ENCODE measurements around the gene CACNA1B. TPM values are rescaled to one million over a fixed set of nuclear protein-coding genes. Genes with fewer than 3 reads are reported as not detected.
"Not testable (repeated sequence)": the region's sequence is repeated elsewhere in the genome, so short reads cannot be mapped to it uniquely, and the experiment has no call there.

CACNA1B gene
- total RNA-seq, 1 donor from 2014 or later: under 0.01 TPM

- not testable (repeated sequence) for H3K9me3 ChIP-seq (ENCODE audit: control insufficient read depth in 3 of 3, low read length in 3 of 3); H3K27ac ChIP-seq (ENCODE audit: low read depth, low read length); H3K4me3 ChIP-seq (ENCODE audit: low read length in 3 of 3); H3K9ac ChIP-seq (ENCODE audit: low read depth in 1 of 3, low read length in 3 of 3); H3K4me1 ChIP-seq (ENCODE audit: control insufficient read depth in 3 of 3, insufficient read depth in 3 of 3, low read length in 3 of 3); H3K36me3 ChIP-seq (ENCODE audit: control insufficient read depth in 3 of 3, insufficient read depth in 3 of 3, low read length in 3 of 3)
- peaks cover 2 to 19% (median 15%) of the 10 kb centered on the region in 3 donors for H3K27me3 ChIP-seq (ENCODE audit: control insufficient read depth in 3 of 3, insufficient read depth in 3 of 3, low read length in 3 of 3)
Observed at GRCh38 chr9:138107039-138107438, 229.5 kb downstream of the CACNA1B start.

- Histone ChIP-seq H3K9me3 (ENCODE audit: control insufficient read depth in 3 of 3, low read length in 3 of 3) (no peaks in the 10 kb centered on the region), H3K4me3 (ENCODE audit: low read length in 3 of 3) (no peak overlapping the region), H3K27me3 (ENCODE audit: control insufficient read depth in 3 of 3, insufficient read depth in 3 of 3, low read length in 3 of 3) (peaks cover 4 to 17% (median 13%) of the 10 kb centered on the region in 3 donors), H3K36me3 (ENCODE audit: control insufficient read depth in 3 of 3, insufficient read depth in 3 of 3, low read length in 3 of 3) (no peaks in the 10 kb centered on the region), H3K4me1 (ENCODE audit: control insufficient read depth in 3 of 3, insufficient read depth in 3 of 3, low read length in 3 of 3) (no peaks in the 10 kb centered on the region), H3K9ac (ENCODE audit: low read depth in 1 of 3, low read length in 3 of 3) (no peak overlapping the region), H3K27ac (ENCODE audit: low read depth, low read length) (no peak overlapping the region)
Observed at GRCh38 chr9:138111607-138112006, 234.0 kb downstream of the CACNA1B start.

DNA sequence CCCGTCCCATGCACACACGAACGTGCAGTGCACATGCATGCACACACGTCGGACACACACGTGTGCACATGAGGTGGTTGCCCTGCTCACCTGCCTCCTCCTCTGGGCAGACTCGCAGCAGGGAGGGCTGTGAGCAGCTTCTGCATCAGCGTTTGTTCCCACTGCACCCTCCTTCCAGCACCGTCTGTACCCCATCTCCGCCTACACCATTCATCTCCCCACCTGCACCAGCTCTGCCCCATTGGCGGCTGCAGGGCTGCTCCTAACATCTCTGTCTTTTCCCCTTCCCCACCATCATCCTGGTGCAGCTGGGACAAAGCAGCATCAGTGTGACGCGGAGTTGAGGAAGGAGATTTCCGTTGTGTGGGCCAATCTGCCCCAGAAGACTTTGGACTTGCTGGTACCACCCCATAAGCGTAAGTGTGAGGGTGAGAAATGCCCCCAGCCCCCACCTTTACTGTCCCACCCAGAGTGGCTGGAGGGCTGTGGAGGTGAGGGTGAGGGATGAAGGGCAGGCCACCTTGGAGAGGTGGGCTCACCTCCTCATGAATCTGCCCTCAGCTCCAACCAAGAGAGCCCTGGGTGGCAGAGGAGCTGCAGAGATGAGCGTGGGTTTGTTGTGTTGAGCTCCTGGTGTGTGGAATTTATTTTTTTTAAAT is 234.6 kb downstream of the CACNA1B start:
- peaks cover 7 to 19% (median 13%) of the 10 kb centered on the region in 3 donors for H3K27me3 ChIP-seq (ENCODE audit: control insufficient read depth in 3 of 3, insufficient read depth in 3 of 3, low read length in 3 of 3)
- no peaks in the 10 kb centered on the region for H3K9me3 ChIP-seq (ENCODE audit: control insufficient read depth in 3 of 3, low read length in 3 of 3)
- H3K4me1 ChIP-seq (ENCODE audit: control insufficient read depth in 3 of 3, insufficient read depth in 3 of 3, low read length in 3 of 3): no peaks in the 10 kb centered on the region
- H3K36me3 ChIP-seq (ENCODE audit: control insufficient read depth in 3 of 3, insufficient read depth in 3 of 3, low read length in 3 of 3): no peaks in the 10 kb centered on the region
- no peak overlapping the region for H3K4me3 ChIP-seq (ENCODE audit: low read length in 3 of 3)
- H3K27ac ChIP-seq (ENCODE audit: low read depth, low read length): no peak overlapping the region
- no peak overlapping the region for H3K9ac ChIP-seq (ENCODE audit: low read depth in 1 of 3, low read length in 3 of 3)

GRCh38 chr9:138112791-138113600 is 235.4 kb downstream of the CACNA1B start:
- peaks cover 10 to 26% (median 13%) of the 10 kb centered on the region in 3 donors for H3K27me3 ChIP-seq (ENCODE audit: control insufficient read depth in 3 of 3, insufficient read depth in 3 of 3, low read length in 3 of 3)
- no peak overlapping the region for H3K27ac ChIP-seq (ENCODE audit: low read depth, low read length)
- no peaks in the 10 kb centered on the region for H3K4me1 ChIP-seq (ENCODE audit: control insufficient read depth in 3 of 3, insufficient read depth in 3 of 3, low read length in 3 of 3)

GRCh38 chr9:138113701-138114325 is 236.2 kb downstream of the CACNA1B start:
- not testable (repeated sequence) for H3K9ac ChIP-seq (ENCODE audit: low read depth in 1 of 3, low read length in 3 of 3); H3K9me3 ChIP-seq (ENCODE audit: control insufficient read depth in 3 of 3, low read length in 3 of 3)

More at GRCh38 chr9:138112791-138113600, 235.4 kb downstream of the CACNA1B start:
- H3K9me3 ChIP-seq (ENCODE audit: control insufficient read depth in 3 of 3, low read length in 3 of 3): no peaks in the 10 kb centered on the region
- no peak overlapping the region for H3K4me3 ChIP-seq (ENCODE audit: low read length in 3 of 3)
- H3K36me3 ChIP-seq (ENCODE audit: control insufficient read depth in 3 of 3, insufficient read depth in 3 of 3, low read length in 3 of 3): no peaks in the 10 kb centered on the region
- no peak overlapping the region for H3K9ac ChIP-seq (ENCODE audit: low read depth in 1 of 3, low read length in 3 of 3)

DNA sequence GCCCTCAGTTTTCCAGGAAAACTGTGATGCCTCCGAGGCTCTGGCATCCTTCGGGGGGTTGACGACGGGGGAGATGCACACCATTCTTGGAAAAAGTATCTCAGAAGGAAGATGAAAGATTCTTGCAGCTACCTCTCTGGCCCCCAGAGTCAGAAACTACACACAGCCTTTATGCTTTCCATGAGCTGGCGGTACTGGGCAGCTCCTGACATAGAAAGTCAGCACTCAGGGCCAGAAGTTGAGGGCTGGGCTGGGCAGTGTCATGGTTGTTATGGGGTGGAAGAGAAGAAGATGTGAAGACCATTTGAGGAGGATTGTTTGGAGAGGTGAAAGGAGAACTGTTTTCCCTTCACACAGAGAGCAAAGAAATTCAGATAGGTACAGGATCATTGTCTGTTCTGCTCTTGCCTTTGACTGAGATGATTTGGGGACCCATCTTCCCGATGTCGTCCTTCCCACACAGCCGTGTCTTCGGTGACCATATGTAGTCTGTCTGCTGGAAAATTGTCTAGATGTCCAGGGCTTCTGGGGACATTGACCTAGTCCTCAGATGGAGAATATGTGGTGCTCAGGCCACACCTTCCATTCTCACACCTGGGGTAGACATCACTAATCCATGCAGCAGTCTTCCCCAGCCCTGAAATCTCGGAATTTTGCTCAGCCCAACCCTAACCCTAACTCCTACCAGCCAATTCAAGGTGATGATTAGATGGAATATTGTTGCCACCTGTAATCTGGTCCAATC is 237.1 kb downstream of the CACNA1B start:
- Histone ChIP-seq H3K9ac (ENCODE audit: low read depth in 1 of 3, low read length in 3 of 3) (no peak overlapping the region), H3K4me1 (ENCODE audit: control insufficient read depth in 3 of 3, insufficient read depth in 3 of 3, low read length in 3 of 3) (no peaks in the 10 kb centered on the region), H3K27ac (ENCODE audit: low read depth, low read length) (no peak overlapping the region), H3K4me3 (ENCODE audit: low read length in 3 of 3) (no peak overlapping the region), H3K27me3 (ENCODE audit: control insufficient read depth in 3 of 3, insufficient read depth in 3 of 3, low read length in 3 of 3) (peaks cover 13 to 26% (median 15%) of the 10 kb centered on the region in 3 donors), H3K36me3 (ENCODE audit: control insufficient read depth in 3 of 3, insufficient read depth in 3 of 3, low read length in 3 of 3) (no peaks in the 10 kb centered on the region), H3K9me3 (ENCODE audit: control insufficient read depth in 3 of 3, low read length in 3 of 3) (no peaks in the 10 kb centered on the region)

More at GRCh38 chr9:138113701-138114325, 236.2 kb downstream of the CACNA1B start:
- not testable (repeated sequence) for H3K4me3 ChIP-seq (ENCODE audit: low read length in 3 of 3); H3K36me3 ChIP-seq (ENCODE audit: control insufficient read depth in 3 of 3, insufficient read depth in 3 of 3, low read length in 3 of 3); H3K27ac ChIP-seq (ENCODE audit: low read depth, low read length); H3K4me1 ChIP-seq (ENCODE audit: control insufficient read depth in 3 of 3, insufficient read depth in 3 of 3, low read length in 3 of 3)
- H3K27me3 ChIP-seq (ENCODE audit: control insufficient read depth in 3 of 3, insufficient read depth in 3 of 3, low read length in 3 of 3): peaks cover 10 to 26% (median 13%) of the 10 kb centered on the region in 3 donors

- no peak overlapping the region for H3K27ac ChIP-seq (ENCODE audit: low read depth, low read length)
- H3K27me3 ChIP-seq (ENCODE audit: control insufficient read depth in 3 of 3, insufficient read depth in 3 of 3, low read length in 3 of 3): peaks cover 13 to 26% (median 15%) of the 10 kb centered on the region in 3 donors
- H3K36me3 ChIP-seq (ENCODE audit: control insufficient read depth in 3 of 3, insufficient read depth in 3 of 3, low read length in 3 of 3): no peaks in the 10 kb centered on the region
- H3K4me3 ChIP-seq (ENCODE audit: low read length in 3 of 3): no peak overlapping the region
- no peak overlapping the region for H3K9ac ChIP-seq (ENCODE audit: low read depth in 1 of 3, low read length in 3 of 3)
- no peaks in the 10 kb centered on the region for H3K9me3 ChIP-seq (ENCODE audit: control insufficient read depth in 3 of 3, low read length in 3 of 3)
- H3K4me1 ChIP-seq (ENCODE audit: control insufficient read depth in 3 of 3, insufficient read depth in 3 of 3, low read length in 3 of 3): no peaks in the 10 kb centered on the region
Observed at GRCh38 chr9:138115506-138115905, 237.9 kb downstream of the CACNA1B start.

- H3K4me3 ChIP-seq (ENCODE audit: low read length in 3 of 3): no peak overlapping the region
- H3K4me1 ChIP-seq (ENCODE audit: control insufficient read depth in 3 of 3, insufficient read depth in 3 of 3, low read length in 3 of 3): no peaks in the 10 kb centered on the region
- no peak overlapping the region for H3K27ac ChIP-seq (ENCODE audit: low read depth, low read length)
- peaks cover 13 to 26% (median 15%) of the 10 kb centered on the region in 3 donors for H3K27me3 ChIP-seq (ENCODE audit: control insufficient read depth in 3 of 3, insufficient read depth in 3 of 3, low read length in 3 of 3)
- H3K36me3 ChIP-seq (ENCODE audit: control insufficient read depth in 3 of 3, insufficient read depth in 3 of 3, low read length in 3 of 3): no peaks in the 10 kb centered on the region
- H3K9me3 ChIP-seq (ENCODE audit: control insufficient read depth in 3 of 3, low read length in 3 of 3): no peaks in the 10 kb centered on the region
- no peak overlapping the region for H3K9ac ChIP-seq (ENCODE audit: low read depth in 1 of 3, low read length in 3 of 3)
Observed at GRCh38 chr9:138116521-138116920, 238.9 kb downstream of the CACNA1B start.

- Histone ChIP-seq H3K4me3 (ENCODE audit: low read length in 3 of 3) (no peak overlapping the region), H3K9ac (ENCODE audit: low read depth in 1 of 3, low read length in 3 of 3) (no peak overlapping the region), H3K4me1 (ENCODE audit: control insufficient read depth in 3 of 3, insufficient read depth in 3 of 3, low read length in 3 of 3) (no peaks in the 10 kb centered on the region), H3K27me3 (ENCODE audit: control insufficient read depth in 3 of 3, insufficient read depth in 3 of 3, low read length in 3 of 3) (peaks cover 13 to 29% (median 18%) of the 10 kb centered on the region in 3 donors), H3K36me3 (ENCODE audit: control insufficient read depth in 3 of 3, insufficient read depth in 3 of 3, low read length in 3 of 3) (no peaks in the 10 kb centered on the region), H3K27ac (ENCODE audit: low read depth, low read length) (no peak overlapping the region), H3K9me3 (ENCODE audit: control insufficient read depth in 3 of 3, low read length in 3 of 3) (no peaks in the 10 kb centered on the region)
Observed at GRCh38 chr9:138117101-138117750, 239.6 kb downstream of the CACNA1B start.

Data from skeletal muscle tissue (tissue), 4 donors.